IPS DF 6.9 (cell line): ENCODE data around the gene HS3ST2.

Experiments
- DNase-seq: peaks from one replicate; pipeline ENCODE4 v3.0.0-alpha.2; 2013; ENCODE audit warnings: low read depth, low spot score
- H3K27ac ChIP-seq: one replicate; pipeline ENCODE4 v1.5.1; 2013; ENCODE audit warnings: low read length, control low read depth
- H3K27me3 ChIP-seq: 2 replicates; pipeline ENCODE4 v1.6.1; 2013; ENCODE audit warnings: mild to moderate bottlenecking, low read length; ENCODE audit not compliant: control insufficient read depth, insufficient read depth
- H3K36me3 ChIP-seq: 2 replicates; pipeline ENCODE4 v1.6.1; 2013; ENCODE audit warnings: low read length; ENCODE audit not compliant: control insufficient read depth, insufficient read depth
- H3K4me1 ChIP-seq: 2 replicates; pipeline ENCODE4 v1.6.1; 2013; ENCODE audit warnings: low read length; ENCODE audit not compliant: control insufficient read depth, insufficient read depth
- H3K4me3 ChIP-seq: 2 replicates; pipeline ENCODE4 v1.5.1; 2013; ENCODE audit warnings: mild to moderate bottlenecking, low read length
- H3K9me3 ChIP-seq: 2 replicates; pipeline ENCODE4 v1.6.1; 2013; ENCODE audit warnings: low read length, inconsistent platforms; ENCODE audit not compliant: control insufficient read depth, insufficient read depth
- WGBS: extraction: QIAGEN DNeasy Blood & Tissue Kit; methylation state at CpG from one replicate; pipeline ENCODE4 v1.1.7; 2013; ENCODE audit warnings: mixed read lengths, missing lambda C conversion rate; ENCODE audit not compliant: insufficient read length, insufficient coverage; 5-methylcytosine and 5-hydroxymethylcytosine counted together

The HS3ST2 gene

DNA sequence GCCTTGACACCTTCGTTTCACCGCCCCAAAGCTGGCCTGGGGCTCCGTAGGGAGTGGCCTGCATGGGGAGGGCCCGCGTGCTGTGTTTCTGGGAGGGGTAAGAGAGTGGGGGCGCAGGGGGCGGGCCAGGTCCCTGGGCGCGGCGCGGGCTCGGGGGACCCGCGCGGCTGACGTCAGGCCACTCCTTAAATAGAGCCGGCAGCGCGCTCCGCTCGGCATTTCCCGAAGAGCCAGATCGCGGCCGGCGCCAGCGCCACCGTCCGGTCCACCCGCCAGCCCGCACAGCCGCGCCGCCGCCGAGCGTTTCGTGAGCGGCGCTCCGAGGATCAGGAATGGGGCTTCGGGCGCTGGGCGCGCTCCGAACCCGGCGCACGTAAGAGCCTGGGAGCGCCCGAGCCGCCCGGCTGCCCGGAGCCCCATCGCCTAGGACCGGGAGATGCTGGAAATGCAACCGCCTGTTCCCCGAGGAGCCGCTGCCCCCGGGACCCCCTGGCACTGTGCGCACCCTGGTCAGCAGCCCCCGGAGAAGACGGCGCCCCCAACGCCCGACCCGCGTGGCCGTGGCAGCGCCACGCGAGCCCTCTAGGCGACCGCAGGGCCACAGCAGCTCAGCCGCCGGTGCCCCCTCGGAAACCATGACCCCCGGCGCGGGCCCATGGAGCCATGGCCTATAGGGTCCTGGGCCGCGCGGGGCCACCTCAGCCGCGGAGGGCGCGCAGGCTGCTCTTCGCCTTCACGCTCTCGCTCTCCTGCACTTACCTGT, at the start of gene HS3ST2:
Gene HS3ST2 (plus strand): TSS at position 215 of the 763 bp plus-strand sequence. CDS start 449 bp downstream, at position 664.
- Histone ChIP-seq H3K9me3 (no peaks in the 10 kb centered on the region), H3K27me3 (peaks cover 5% of the 10 kb centered on the region; the same call in 1 of the 2 replicates), H3K4me3 (peak within 1 kb of the TSS; percentile 52), H3K4me1 (peaks cover 4% of the 10 kb centered on the region; the same call in 1 of the 2 replicates), H3K27ac (no peak within 1 kb of the TSS), H3K36me3 (no peaks in the 10 kb centered on the region)
- no peak for DNase-seq
- no CpG with 5 or more reads among the region's 90 CpGs for WGBS

DNA sequence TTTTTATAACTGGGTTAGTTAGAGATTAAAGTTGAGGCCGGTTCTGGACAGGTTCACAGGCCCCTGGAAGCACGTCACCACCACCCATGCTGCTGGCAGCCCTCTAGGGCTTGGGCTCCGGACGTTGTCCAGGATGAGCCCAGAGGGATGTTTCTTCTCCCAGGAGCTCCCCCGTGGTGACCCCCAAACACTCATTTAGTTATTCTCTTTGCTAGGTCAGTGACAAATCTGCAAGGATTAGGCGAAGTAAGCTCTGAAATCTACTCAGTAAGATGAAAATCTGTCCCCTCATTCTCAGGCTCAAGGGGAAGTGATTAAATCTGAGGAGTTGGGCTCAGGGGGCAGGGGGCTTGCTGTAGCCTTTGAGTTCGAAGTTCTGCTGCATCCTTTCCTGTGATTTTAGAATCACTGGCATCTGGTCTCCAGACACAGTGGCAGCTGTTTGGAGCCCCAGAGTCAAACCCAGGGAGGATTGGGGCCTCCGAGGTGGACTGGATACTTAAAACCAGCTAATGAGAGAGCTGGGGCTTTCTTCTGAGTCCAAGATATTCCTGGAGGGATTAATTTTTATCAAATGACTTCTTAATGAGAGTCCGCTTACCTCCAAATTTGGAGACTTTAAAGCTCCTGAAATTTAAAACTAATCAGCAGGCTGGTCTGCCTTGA, 49.2 kb upstream of the HS3ST2 start:
- no peak for DNase-seq
- Histone ChIP-seq H3K4me1 (peaks cover 3% of the 10 kb centered on the region; the same call in 1 of the 2 replicates), H3K27me3 (no peaks in the 10 kb centered on the region), H3K36me3 (no peaks in the 10 kb centered on the region), H3K4me3 (no peak overlapping the region), H3K27ac (no peak overlapping the region), H3K9me3 (no peaks in the 10 kb centered on the region)
- no CpG with 5 or more reads among the region's 9 CpGs for WGBS

DNA sequence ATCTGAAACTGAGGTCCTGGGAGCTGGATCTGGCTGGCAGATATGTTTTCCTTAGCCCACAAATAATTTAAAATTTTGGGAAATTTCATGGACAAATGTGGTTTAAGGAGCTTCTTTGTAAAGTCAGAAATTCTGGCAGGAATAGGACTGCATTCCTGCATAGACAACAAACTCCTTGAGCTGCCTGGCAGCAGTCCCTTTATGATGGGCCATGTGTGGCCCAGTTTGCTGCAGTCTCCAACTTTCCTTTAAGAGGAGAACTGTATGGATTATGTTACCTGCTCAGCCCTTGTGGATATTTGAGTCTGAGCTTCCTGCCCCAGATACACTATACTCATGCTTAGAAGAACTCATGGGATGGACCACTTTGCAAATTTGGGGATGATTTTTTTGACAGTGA, 48.5 kb upstream of the HS3ST2 start:
- Histone ChIP-seq H3K4me1 (peaks cover 3% of the 10 kb centered on the region; the same call in 1 of the 2 replicates), H3K27me3 (no peaks in the 10 kb centered on the region), H3K36me3 (no peaks in the 10 kb centered on the region), H3K4me3 (no peak overlapping the region), H3K9me3 (no peaks in the 10 kb centered on the region), H3K27ac (no peak overlapping the region)
- DNase-seq = no peak

DNA sequence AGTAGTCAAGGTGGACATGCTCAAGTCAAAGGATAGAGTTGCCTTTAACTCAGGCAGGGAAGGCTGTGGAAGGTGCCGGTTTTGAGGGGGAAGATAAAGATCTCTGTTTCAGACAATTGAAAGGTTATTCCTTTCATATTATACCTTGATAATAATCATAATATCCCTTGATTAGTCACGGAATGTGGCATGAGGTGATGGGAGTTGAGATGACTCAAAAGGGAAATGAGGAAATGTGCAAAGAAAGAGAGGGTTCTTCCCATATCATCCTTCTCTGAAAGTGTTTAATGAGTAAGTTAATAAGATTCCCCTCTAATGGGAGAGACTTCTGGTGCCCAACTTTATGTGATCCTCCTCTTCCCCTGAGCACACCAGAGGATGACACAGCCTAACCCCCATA, 43.1 kb upstream of the HS3ST2 start:
- Histone ChIP-seq H3K27ac (no peak overlapping the region), H3K4me1 (no peaks in the 10 kb centered on the region), H3K9me3 (no peaks in the 10 kb centered on the region), H3K36me3 (no peaks in the 10 kb centered on the region), H3K27me3 (no peaks in the 10 kb centered on the region), H3K4me3 (no peak overlapping the region)
- DNase-seq = no peak
- no CpG with 5 or more reads among the region's 2 CpGs for WGBS

DNA sequence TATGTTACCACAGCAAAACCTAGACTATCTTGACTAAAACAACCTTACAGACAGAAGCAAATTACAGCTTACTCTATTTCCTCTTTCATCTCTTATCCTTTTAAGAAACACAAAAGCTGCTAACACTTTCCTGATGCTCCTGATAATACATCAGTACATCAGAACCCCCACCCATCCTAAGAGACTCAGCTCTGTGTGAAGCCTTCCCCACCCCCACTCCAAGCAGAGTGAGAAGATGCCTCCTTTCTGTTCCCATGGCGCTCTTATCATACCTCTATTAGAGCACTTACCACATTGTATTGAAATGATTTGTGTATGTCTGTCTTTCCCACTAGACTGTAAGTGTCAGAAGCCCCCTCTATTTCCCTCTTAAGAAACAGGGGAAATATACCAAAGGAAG, 42.4 kb upstream of the HS3ST2 start:
- H3K9me3 ChIP-seq = no peaks in the 10 kb centered on the region
- no peaks in the 10 kb centered on the region for H3K36me3 ChIP-seq
- H3K27me3 ChIP-seq = no peaks in the 10 kb centered on the region
- H3K4me1 ChIP-seq = no peaks in the 10 kb centered on the region
- WGBS = no CpG with 5 or more reads among the region's 1 CpG
- H3K27ac ChIP-seq = no peak overlapping the region
- no peak overlapping the region for H3K4me3 ChIP-seq
- DNase-seq = no peak

DNA sequence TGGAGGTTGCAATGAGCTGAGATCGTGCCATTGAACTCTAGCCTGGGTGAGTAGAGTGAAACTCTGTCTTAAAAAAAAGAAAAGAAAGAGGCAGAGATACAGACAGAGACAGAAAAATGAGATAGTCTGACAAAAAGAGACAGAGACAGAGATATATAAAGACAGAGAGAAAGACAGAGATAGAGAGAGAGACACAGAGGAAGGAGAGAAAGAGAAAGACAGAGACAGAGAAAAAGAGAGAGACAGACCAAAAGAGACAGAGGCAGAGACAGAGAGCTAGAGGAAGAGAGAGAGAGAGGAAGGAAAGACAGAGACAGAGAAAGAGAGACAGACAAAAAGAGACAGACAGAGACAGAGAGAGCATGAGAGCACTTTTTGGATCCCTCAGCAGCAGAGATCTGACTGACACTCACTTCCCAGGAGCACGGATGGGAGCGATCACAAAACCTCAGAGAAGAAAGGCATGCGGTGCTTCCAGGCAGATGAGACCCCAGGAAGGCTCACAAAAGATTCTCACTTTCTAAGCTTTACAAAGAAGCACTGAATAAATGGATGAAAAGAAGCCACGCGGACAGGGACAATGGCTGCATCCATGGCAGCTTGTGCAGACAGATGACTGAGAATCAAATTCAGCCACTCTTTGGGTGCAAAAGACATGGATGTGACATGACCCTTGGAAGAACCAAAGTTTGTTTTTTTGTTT, 38.6 kb upstream of the HS3ST2 start:
- WGBS = no CpG with 5 or more reads among the region's 6 CpGs
- H3K36me3 ChIP-seq = no peaks in the 10 kb centered on the region
- no peaks in the 10 kb centered on the region for H3K9me3 ChIP-seq
- no peaks in the 10 kb centered on the region for H3K27me3 ChIP-seq
- no peak overlapping the region for H3K4me3 ChIP-seq
- H3K27ac ChIP-seq = no peak overlapping the region
- DNase-seq = no peak
- no peaks in the 10 kb centered on the region for H3K4me1 ChIP-seq

DNA sequence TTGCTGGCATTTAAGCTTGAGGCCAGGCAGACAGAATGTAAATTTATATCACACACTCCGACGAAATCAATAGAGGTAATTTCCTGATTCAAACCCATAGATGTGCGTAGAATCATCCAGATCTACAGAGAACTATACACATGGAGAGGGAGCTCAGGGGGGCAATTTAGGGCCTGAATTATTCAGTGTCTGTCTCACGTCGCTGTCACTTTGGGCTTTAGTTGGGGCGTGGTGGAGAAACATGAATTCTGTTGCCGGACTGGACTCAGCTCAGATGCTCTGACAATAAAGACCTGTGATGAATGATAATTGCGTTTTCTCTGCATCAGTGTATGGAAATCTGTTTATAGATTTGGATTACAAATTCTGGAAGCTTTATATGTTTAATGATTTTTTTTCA, 32.5 kb upstream of the HS3ST2 start:
- DNase-seq = no peak
- Histone ChIP-seq H3K36me3 (no peaks in the 10 kb centered on the region), H3K27ac (no peak overlapping the region), H3K27me3 (no peaks in the 10 kb centered on the region), H3K4me3 (no peak overlapping the region), H3K4me1 (0 out of 2 replicates have a peak, but pooled peaks cover 1% of the 10 kb centered on the region), H3K9me3 (no peaks in the 10 kb centered on the region)
- WGBS = no CpG with 5 or more reads among the region's 8 CpGs

DNA sequence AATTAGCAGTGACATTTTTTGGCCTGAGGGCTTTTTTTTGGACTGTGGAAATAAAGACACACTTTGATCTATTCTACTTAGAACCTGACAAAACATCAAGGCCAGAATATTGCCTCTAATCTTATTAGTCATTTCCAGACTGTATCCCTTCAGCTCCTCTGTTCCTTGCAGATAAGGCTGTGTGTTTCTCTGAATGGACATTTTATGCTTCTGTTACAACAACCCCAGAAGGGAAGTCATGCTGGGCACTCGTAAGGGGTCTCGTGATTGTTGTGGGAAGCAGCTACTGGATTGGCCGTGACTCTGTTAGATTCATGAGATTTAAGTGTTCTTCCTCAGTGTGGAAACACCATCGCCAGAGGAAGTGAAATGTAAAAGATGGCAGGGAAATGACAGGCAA, 31.6 kb upstream of the HS3ST2 start:
- no CpG with 5 or more reads among the region's 4 CpGs for WGBS
- no peak overlapping the region for H3K4me3 ChIP-seq

DNA sequence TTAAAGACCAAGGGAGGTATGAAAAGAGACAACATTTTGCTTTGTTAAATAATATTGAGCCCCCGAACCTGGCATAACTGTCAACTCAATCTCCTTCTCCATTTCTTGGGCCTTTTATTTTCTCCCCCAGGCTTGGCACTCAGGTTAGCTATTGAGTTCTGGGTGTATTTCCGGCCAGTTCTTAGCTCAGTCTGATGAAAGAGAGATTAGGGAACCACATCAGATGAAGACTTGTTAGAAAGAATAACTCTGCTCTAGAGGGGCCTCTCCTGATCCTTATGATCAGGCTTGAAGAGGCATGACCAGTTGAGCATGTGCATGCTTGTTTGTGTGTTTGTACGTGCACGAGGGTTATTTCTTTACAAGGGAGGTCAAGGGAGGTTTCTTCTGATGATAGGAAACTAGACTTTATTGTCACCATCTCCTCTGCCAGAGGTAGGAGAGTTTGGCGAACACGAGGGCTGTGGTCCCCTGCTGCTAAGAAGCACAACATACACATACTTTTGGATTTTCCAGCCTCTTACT, 29.2 kb upstream of the HS3ST2 start:
- Histone ChIP-seq H3K4me3 (no peak overlapping the region), H3K27ac (no peak overlapping the region), H3K4me1 (0 out of 2 replicates have a peak, but pooled peaks cover 1% of the 10 kb centered on the region), H3K27me3 (no peaks in the 10 kb centered on the region), H3K9me3 (no peaks in the 10 kb centered on the region), H3K36me3 (no peaks in the 10 kb centered on the region)
- WGBS = no CpG with 5 or more reads among the region's 6 CpGs
- DNase-seq = no peak

More for the DNA sequence above, 31.6 kb upstream of the HS3ST2 start:
- no peak for DNase-seq
- Histone ChIP-seq H3K4me1 (0 out of 2 replicates have a peak, but pooled peaks cover 1% of the 10 kb centered on the region), H3K27ac (no peak overlapping the region), H3K36me3 (no peaks in the 10 kb centered on the region), H3K27me3 (no peaks in the 10 kb centered on the region), H3K9me3 (no peaks in the 10 kb centered on the region)

DNA sequence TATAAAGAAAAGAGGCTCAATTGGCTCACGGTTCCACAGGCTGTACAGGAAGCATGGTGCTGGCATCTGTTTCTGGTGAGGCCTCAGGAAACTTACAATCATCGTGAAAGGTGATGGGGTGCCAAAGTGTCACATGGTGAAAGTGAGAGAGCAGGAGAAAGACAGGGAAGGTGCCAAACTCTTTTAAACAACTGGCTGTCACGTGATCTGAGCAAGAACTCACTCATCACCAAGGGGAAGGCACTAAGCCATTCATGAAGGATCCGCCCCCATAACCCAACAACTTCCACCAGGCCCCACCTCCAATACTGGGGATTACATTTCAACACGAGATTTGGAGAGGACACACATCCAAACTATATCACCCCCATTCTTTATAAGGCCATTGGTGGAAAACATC, 28.4 kb upstream of the HS3ST2 start:
- WGBS = no CpG with 5 or more reads among the region's 5 CpGs
- Histone ChIP-seq H3K27ac (no peak overlapping the region), H3K27me3 (no peaks in the 10 kb centered on the region), H3K4me1 (0 out of 2 replicates have a peak, but pooled peaks cover 1% of the 10 kb centered on the region), H3K36me3 (no peaks in the 10 kb centered on the region), H3K9me3 (no peaks in the 10 kb centered on the region), H3K4me3 (no peak overlapping the region)
- DNase-seq = no peak
